Adrenal gland (tissue), 5 donors: ENCODE results near the gene CORO2A.

Source experiments
- POLR2A ChIP-seq, 2 donors: fragments of 450-650 bp; IDR thresholded peaks; one replicate each; pipeline ENCODE4 v1.6.1; 2017; ENCODE audit warnings: antibody characterized with exemption in 2 of 2, mild to moderate bottlenecking in 2 of 2, moderate library complexity in 1 of 2
- TF ChIP-seq, protein P1 (sequence below), 6 experiments: fragments of 450-650 bp in 4 of 6; fragments of 200-600 bp in 2 of 6; sonication (generic) in 1 of 6; IDR thresholded peaks; 1 replicate in 5 of 6; 2 replicates in 1 of 6; pipeline versions ENCODE4 v1.5.1 to v1.8.0; 2016 to 2021; ENCODE audit warnings: antibody characterized with exemption in 6 of 6, mild to moderate bottlenecking in 2 of 6, moderate library complexity in 1 of 6
- donor health status: DM: no; HTN: no; CAD: no.

GRCh38 chr9:98144076-98144475, 48.4 kb downstream of the CORO2A start:
- TF ChIP-seq, protein P1, sequence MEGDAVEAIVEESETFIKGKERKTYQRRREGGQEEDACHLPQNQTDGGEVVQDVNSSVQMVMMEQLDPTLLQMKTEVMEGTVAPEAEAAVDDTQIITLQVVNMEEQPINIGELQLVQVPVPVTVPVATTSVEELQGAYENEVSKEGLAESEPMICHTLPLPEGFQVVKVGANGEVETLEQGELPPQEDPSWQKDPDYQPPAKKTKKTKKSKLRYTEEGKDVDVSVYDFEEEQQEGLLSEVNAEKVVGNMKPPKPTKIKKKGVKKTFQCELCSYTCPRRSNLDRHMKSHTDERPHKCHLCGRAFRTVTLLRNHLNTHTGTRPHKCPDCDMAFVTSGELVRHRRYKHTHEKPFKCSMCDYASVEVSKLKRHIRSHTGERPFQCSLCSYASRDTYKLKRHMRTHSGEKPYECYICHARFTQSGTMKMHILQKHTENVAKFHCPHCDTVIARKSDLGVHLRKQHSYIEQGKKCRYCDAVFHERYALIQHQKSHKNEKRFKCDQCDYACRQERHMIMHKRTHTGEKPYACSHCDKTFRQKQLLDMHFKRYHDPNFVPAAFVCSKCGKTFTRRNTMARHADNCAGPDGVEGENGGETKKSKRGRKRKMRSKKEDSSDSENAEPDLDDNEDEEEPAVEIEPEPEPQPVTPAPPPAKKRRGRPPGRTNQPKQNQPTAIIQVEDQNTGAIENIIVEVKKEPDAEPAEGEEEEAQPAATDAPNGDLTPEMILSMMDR (IDR thresholded peaks at IDR 0.05) = no peak
- TF ChIP-seq POLR2A (IDR thresholded peaks at IDR 0.05) = no peak
